HG02970 (cell line): ENCODE data around the gene TNFAIP3.
A peak's percentile ranks its signal among the peaks of the same experiment; 100 is the strongest.

Experiments used
- ATAC-seq: cut with Tn5 transposase; IDR thresholded peaks from one replicate; pipeline ENCODE4 v1.9.1; 2021; ENCODE audit warnings: mild to moderate bottlenecking, moderate library complexity, moderate number of reproducible peaks; ENCODE audit not compliant: unreplicated experiment, low FRiP score

Gene TNFAIP3

DNA sequence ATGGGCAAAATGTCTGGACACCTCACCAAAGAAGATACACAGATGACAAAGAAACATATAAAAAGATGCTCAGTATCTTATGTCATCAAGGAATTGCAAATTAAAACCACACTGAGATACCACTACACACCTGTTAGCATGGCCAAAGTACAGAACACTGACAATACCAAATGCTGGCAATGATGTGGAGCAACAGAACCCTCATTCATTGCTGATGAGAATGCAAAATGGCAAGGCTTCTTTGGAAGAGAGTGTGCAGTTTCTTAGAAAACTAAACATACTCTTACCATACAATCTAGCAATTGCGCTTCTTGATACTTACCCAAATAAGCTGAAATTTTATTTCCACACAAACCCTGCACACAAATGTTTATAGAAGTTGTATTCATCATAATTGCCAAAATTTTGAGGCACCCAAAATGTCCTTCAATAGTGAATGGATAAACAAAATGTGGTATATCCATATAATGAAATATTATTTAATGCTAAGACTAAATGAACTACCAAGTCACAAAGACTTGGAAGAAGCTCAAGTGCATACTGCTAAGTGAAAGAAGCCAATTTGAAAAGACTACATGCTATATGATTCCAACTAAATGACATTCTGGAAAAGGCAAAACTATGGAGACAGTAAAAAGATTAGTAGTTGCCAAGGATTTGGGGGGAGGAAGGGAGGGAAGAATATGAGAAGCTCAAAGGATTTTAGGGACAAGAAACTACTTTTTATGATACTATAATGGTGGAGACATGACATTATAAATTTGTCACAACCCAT lies 50.7 kb downstream of the TNFAIP3 start:
- no peak for ATAC-seq

- ATAC-seq: no peak
These were observed 52.4 kb downstream of the TNFAIP3 start for GRCh38 chr6:137919502-137919823.

GRCh38 chr6:137919837-137920730 lies 53.0 kb downstream of the TNFAIP3 start:
- ATAC-seq: no peak

DNA sequence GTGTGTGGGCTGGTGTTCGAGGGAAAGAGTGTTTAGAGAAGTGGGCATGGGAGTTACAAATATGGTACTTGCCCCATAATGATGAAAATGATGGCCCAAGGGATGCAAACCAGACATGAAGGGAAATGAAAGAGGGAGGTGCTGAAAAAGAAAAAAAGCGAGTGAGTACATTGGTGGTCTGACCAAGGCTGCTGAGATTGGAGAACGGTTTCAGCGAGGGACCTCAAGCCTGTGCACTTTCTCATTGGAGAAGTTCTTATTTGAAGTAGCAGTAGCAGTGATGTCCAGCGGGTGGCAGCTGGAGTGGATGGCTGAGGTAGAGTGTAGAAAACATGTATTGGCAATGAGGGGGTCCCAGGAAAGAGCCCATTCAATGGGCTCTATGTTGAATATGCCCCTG lies 54.8 kb downstream of the TNFAIP3 start:
- ATAC-seq: no peak

DNA sequence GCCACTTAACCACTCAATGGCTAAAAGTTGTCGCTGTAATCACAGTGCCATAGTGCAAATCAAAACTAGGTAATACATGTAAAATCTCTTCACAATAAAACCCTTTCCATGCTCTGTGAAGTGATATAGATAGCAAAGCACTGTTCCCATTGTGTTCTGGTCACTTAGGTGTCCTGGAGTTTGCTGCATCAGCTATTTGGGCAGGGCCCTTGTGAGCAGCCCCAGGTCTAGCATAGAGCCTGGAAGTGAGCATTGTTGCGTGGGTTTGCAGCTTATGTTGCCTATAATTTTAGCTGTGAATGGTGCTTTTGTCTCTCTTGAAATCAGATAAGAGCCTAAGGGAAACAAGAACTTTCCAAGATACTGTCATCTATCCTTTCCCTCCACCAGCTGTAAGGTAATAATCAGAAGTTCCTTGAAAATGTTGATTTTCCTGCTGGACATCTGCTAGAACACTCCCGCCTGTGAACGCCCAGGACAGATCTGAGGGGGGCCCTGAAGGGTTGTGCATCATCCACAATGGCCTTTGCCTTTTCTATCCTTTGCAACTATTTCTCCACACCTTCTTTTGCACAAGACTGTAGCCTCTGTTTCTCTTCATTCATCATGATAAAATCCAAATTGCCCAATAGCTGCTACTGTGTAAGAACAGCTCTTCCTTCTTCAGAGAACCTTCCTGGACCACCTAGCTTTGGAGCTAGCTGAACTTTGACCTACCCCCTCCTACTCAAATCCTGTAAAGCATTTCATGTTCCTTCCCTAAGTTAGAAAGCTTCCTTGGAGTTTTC lies 57.0 kb downstream of the TNFAIP3 start:
- no peak for ATAC-seq

DNA sequence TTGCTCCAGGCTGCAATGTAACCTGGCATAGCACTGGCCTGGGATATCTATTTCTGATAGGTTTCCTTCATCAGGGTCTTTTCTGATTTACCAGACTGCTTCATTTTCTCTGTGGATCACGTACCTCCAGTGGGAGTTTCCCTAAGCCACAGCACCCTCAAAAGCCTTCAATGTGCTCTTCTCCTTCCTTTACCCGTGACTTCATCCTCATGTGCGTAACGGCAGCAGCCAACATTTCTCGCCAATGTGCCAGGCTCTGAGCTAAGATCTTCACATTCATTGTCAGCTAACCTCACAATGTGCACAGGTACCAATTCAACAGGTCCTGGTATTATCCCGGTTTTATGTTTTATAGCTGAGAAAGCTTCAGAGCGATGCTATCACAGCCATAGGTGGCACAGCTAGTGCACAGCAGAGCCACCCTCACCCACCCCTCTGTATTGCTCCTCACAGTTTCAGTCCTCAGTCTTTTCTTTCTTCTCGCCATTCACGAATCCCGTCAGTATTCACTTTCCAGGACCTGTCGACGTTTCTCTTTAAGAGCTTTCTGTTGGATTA lies 58.2 kb downstream of the TNFAIP3 start:
- ATAC-seq: no peak

DNA sequence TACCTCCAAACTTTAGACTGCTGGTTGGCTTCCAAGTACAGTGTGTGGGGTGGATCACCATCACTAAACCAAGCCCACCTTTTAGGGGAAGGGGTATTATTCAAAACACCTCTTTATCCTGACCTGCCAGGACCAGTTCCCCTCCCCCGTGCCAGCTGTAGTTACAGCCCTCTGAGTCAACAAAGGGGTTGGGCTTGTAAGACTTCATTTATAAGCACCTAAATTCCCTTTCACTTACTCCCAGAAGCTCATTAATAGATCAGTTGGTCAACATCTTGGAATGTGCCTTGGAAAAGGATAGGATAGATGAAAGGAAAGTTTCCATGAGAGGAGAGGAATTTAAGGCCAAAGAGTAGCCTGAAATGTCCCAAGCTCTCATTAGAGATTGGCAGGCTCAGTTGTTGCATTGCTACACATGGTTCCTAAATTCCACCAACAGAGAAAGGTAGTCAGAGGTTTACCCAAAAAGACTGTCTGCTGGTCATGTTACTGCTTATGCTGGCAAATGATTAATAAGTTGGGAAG lies 59.2 kb downstream of the TNFAIP3 start:
- ATAC-seq: no peak

- no peak for ATAC-seq
These were observed 59.9 kb downstream of the TNFAIP3 start for GRCh38 chr6:137926985-137927384.

DNA sequence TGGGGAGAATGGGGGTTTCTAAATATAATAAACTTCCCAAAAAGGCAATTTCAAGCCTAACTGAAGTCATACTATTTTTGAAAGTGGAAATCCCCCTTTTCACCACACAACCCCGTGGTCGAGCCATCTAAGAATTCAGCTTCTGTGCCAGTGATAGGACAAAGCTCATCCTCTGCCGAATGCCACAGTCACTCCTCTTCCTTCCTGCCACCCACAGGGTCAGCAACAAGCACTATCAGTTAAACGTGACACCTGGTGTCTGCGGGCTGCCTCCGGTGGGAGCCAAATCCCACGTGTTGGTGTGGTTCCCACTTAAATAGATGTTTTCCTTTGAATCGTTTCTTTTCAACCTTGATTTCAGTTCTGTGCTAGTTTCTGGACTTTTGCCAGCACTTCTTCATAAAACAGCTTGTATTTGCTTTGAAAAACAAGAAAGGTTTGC lies 60.7 kb downstream of the TNFAIP3 start:
- peak; percentile 86 for ATAC-seq

DNA sequence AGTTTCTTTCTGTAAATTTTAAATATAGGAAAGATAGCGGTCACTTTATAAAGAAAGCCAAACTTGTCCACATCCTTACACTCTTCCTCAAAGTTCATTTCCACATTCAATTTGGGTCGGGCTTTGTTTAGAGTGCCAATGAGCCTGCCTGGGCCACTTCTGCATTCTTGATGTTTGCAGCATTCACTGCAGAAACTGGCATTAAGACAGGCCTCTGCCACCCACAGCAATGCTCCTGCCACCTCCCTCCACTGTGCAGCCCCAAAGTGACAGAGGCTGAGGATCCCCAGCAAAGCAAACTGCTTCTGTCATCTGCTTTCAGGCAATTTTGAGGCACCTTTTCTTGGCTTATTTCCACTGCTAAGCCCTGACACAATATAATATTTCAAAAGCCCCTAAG lies 61.2 kb downstream of the TNFAIP3 start:
- no peak for ATAC-seq

- ATAC-seq: no peak
These were observed 64.9 kb downstream of the TNFAIP3 start for GRCh38 chr6:137931849-137932465.
